PC-3 (cell line): ENCODE measurements around the gene MACROD2.

Source experiments
- CTCF ChIP-seq: fragments of 300-600 bp; sonication (generic); conservative IDR thresholded peaks from 2 replicates; pipeline ENCODE4 v1.5.1; 2017; ENCODE audit warnings: antibody characterized with exemption, low read depth, mild to moderate bottlenecking, low read length
- EZH2 ChIP-seq: fragments of 300-600 bp; sonication (generic); IDR thresholded peaks from one replicate; pipeline ENCODE4 v1.6.1; 2017; ENCODE audit warnings: antibody characterized with exemption, mild to moderate bottlenecking, low read length; ENCODE audit not compliant: unreplicated experiment

DNA sequence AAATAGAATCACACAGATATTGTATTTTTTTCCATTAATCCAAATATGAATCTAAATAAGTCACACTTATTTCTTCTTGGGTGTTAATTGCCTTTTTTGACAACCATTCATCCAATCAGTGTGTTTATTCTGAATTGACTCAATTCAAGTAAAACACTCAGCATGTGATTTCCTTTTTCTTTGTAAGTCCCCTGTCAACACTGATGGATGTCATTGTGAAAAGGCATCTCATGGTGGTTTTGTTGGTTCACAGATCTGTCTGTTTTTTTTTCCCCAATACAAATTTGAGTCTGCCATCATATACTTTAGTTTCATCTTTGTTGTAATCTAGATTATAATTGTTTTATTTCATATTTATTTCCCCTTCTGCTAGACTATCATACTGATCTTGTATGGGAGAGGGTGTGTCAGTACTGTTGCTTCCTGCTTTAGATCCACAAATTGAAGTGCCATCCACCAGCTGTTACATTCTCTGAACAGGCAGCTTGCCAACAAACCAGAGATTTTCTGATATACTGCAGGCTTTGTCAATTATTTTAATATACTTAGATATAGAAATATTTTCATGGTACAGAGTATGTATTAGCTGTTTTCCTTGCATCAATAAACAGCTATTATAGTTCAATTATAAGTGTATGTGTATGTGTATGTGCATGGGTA lies 406.3 kb downstream of the MACROD2 start:
- TF ChIP-seq CTCF = no peak
- no peak for TF ChIP-seq EZH2
